Measurements from ENCODE around the gene GTF3C6. TPM values are rescaled to one million over a fixed set of nuclear protein-coding genes. Genes with fewer than 3 reads are reported as not detected.
"Not testable (repeated sequence)": the region's sequence is repeated elsewhere in the genome, so short reads cannot be mapped to it uniquely, and the experiment has no call there.

Gene GTF3C6
- total and polyA plus RNA-seq, 4 donors = 38.5 to 76.9 (median 44.8) TPM

GRCh38 chr6:110990840-110991576 is 32.5 kb downstream of the GTF3C6 start:
- Histone ChIP-seq H3K9me3 (ENCODE audit: control insufficient read depth, low read length) (no peaks in the 10 kb centered on the region), H3K4me1 (ENCODE audit: control insufficient read depth in 1 of 2, insufficient read depth in 2 of 2, low read length in 2 of 2) (no peaks in the 10 kb centered on the region), H3K27me3 (ENCODE audit: control insufficient read depth in 1 of 2, insufficient read depth in 2 of 2, low read length in 1 of 2) (no peaks in the 10 kb centered on the region), H3K27ac (ENCODE audit: low read depth in 1 of 2, low read length in 2 of 2) (no peak overlapping the region), H3K4me3 (ENCODE audit: low read length in 2 of 2) (no peak overlapping the region), H3K36me3 (ENCODE audit: control insufficient read depth in 1 of 2, insufficient read depth in 2 of 2, low read length in 1 of 2) (peaks cover 0 to 9% of the 10 kb centered on the region in 2 donors)
- DNase-seq (no peak), ATAC-seq (ENCODE audit: low FRiP score) (no peak)
- 84 to 87% methylated on average over 11 of the region's 11 CpGs for WGBS, 2 donors
- intact Hi-C loops (cut with DNase I) = no loop called here

- no peak for ATAC-seq (ENCODE audit: low FRiP score)
- H3K9me3 ChIP-seq (ENCODE audit: control insufficient read depth, low read length) = no peaks in the 10 kb centered on the region
Measured at GRCh38 chr6:110996691-110997090, 38.2 kb downstream of the GTF3C6 start.

GRCh38 chr6:110999634-111000270 is 41.2 kb downstream of the GTF3C6 start:
- Histone ChIP-seq H3K9me3 (ENCODE audit: control insufficient read depth, low read length) (no peaks in the 10 kb centered on the region), H3K36me3 (ENCODE audit: control insufficient read depth in 1 of 2, insufficient read depth in 2 of 2, low read length in 1 of 2) (peaks cover 0 to 8% of the 10 kb centered on the region in 2 donors), H3K27ac (ENCODE audit: low read depth in 1 of 2, low read length in 2 of 2) (no peak overlapping the region), H3K4me3 (ENCODE audit: low read length in 2 of 2) (no peak overlapping the region), H3K4me1 (ENCODE audit: control insufficient read depth in 1 of 2, insufficient read depth in 2 of 2, low read length in 2 of 2) (no peaks in the 10 kb centered on the region), H3K27me3 (ENCODE audit: control insufficient read depth in 1 of 2, insufficient read depth in 2 of 2, low read length in 1 of 2) (no peaks in the 10 kb centered on the region)
- ATAC-seq (ENCODE audit: low FRiP score) (no peak), DNase-seq (no peak)
- intact Hi-C loops (cut with DNase I) = no loop called here
- 56 to 65% methylated on average over 2 of the region's 2 CpGs for WGBS, 2 donors

More at GRCh38 chr6:110996691-110997090, 38.2 kb downstream of the GTF3C6 start:
- Histone ChIP-seq H3K27me3 (ENCODE audit: control insufficient read depth in 1 of 2, insufficient read depth in 2 of 2, low read length in 1 of 2) (no peaks in the 10 kb centered on the region), H3K4me1 (ENCODE audit: control insufficient read depth in 1 of 2, insufficient read depth in 2 of 2, low read length in 2 of 2) (no peaks in the 10 kb centered on the region), H3K36me3 (ENCODE audit: control insufficient read depth in 1 of 2, insufficient read depth in 2 of 2, low read length in 1 of 2) (peaks cover 0 to 8% of the 10 kb centered on the region in 2 donors), H3K27ac (ENCODE audit: low read depth in 1 of 2, low read length in 2 of 2) (no peak overlapping the region), H3K4me3 (ENCODE audit: low read length in 2 of 2) (no peak overlapping the region)
- intact Hi-C loops (cut with DNase I) = no loop called here
- DNase-seq = no peak
- WGBS, 2 donors = 89% methylated on average over 9 of the region's 9 CpGs

GRCh38 chr6:111002350-111002749 is 43.8 kb downstream of the GTF3C6 start:
- Histone ChIP-seq H3K27me3 (ENCODE audit: control insufficient read depth in 1 of 2, insufficient read depth in 2 of 2, low read length in 1 of 2) (no peaks in the 10 kb centered on the region), H3K36me3 (ENCODE audit: control insufficient read depth in 1 of 2, insufficient read depth in 2 of 2, low read length in 1 of 2) (peaks cover 3% of the 10 kb centered on the region in 2 donors), H3K4me3 (ENCODE audit: low read length in 2 of 2) (no peak overlapping the region), H3K27ac (ENCODE audit: low read depth in 1 of 2, low read length in 2 of 2) (no peak overlapping the region), H3K9me3 (ENCODE audit: control insufficient read depth, low read length) (no peaks in the 10 kb centered on the region), H3K4me1 (ENCODE audit: control insufficient read depth in 1 of 2, insufficient read depth in 2 of 2, low read length in 2 of 2) (no peaks in the 10 kb centered on the region)
- intact Hi-C loops (cut with DNase I) = no loop called here
- ATAC-seq (ENCODE audit: low FRiP score) = no peak
- DNase-seq = peak in 1 of 2 donors; percentile 36
- WGBS, 2 donors = 97 to 98% methylated on average over 3 of the region's 3 CpGs

GRCh38 chr6:111011360-111012142 is 53.0 kb downstream of the GTF3C6 start:
- Histone ChIP-seq H3K27ac (ENCODE audit: low read depth in 1 of 2, low read length in 2 of 2) (no peak overlapping the region), H3K4me1 (ENCODE audit: control insufficient read depth in 1 of 2, insufficient read depth in 2 of 2, low read length in 2 of 2) (no peaks in the 10 kb centered on the region), H3K27me3 (ENCODE audit: control insufficient read depth in 1 of 2, insufficient read depth in 2 of 2, low read length in 1 of 2) (no peaks in the 10 kb centered on the region), H3K36me3 (ENCODE audit: control insufficient read depth in 1 of 2, insufficient read depth in 2 of 2, low read length in 1 of 2) (peaks cover 2 to 5% of the 10 kb centered on the region in 2 donors), H3K9me3 (ENCODE audit: control insufficient read depth, low read length) (no peaks in the 10 kb centered on the region), H3K4me3 (ENCODE audit: low read length in 2 of 2) (no peak overlapping the region)
- DNase-seq (no peak), ATAC-seq (ENCODE audit: low FRiP score) (no peak)
- WGBS, 2 donors = 55 to 60% methylated on average over 2 of the region's 2 CpGs
- intact Hi-C loops (cut with DNase I) = loop anchor here (2.0 kb wide), 1 partner anchor 199 kb away; no protein-coding TSS in a partner anchor

GRCh38 chr6:111012143-111012452 is 53.6 kb downstream of the GTF3C6 start:
- intact Hi-C loops (cut with DNase I) = no loop called here
- H3K4me1 ChIP-seq (ENCODE audit: control insufficient read depth in 1 of 2, insufficient read depth in 2 of 2, low read length in 2 of 2) = no peaks in the 10 kb centered on the region
- H3K27ac ChIP-seq (ENCODE audit: low read depth in 1 of 2, low read length in 2 of 2) = no peak overlapping the region
- no peaks in the 10 kb centered on the region for H3K9me3 ChIP-seq (ENCODE audit: control insufficient read depth, low read length)
- H3K27me3 ChIP-seq (ENCODE audit: control insufficient read depth in 1 of 2, insufficient read depth in 2 of 2, low read length in 1 of 2) = no peaks in the 10 kb centered on the region
- H3K36me3 ChIP-seq (ENCODE audit: control insufficient read depth in 1 of 2, insufficient read depth in 2 of 2, low read length in 1 of 2) = peaks cover 2 to 5% of the 10 kb centered on the region in 2 donors
- DNase-seq (no peak), ATAC-seq (ENCODE audit: low FRiP score) (no peak)
- 67 to 81% methylated on average over 2 of the region's 2 CpGs for WGBS, 2 donors
- no peak overlapping the region for H3K4me3 ChIP-seq (ENCODE audit: low read length in 2 of 2)

GRCh38 chr6:111012520-111012919 is 54.0 kb downstream of the GTF3C6 start:
- 94 to 95% methylated on average over 4 of the region's 4 CpGs for WGBS, 2 donors
- H3K36me3 ChIP-seq (ENCODE audit: control insufficient read depth in 1 of 2, insufficient read depth in 2 of 2, low read length in 1 of 2); H3K4me3 ChIP-seq (ENCODE audit: low read length in 2 of 2); ATAC-seq (ENCODE audit: low FRiP score); H3K9me3 ChIP-seq (ENCODE audit: control insufficient read depth, low read length); DNase-seq; H3K4me1 ChIP-seq (ENCODE audit: control insufficient read depth in 1 of 2, insufficient read depth in 2 of 2, low read length in 2 of 2); intact Hi-C loops (cut with DNase I); H3K27me3 ChIP-seq (ENCODE audit: control insufficient read depth in 1 of 2, insufficient read depth in 2 of 2, low read length in 1 of 2); H3K27ac ChIP-seq (ENCODE audit: low read depth in 1 of 2, low read length in 2 of 2): not testable (repeated sequence)

GRCh38 chr6:111013144-111013915 is 54.8 kb downstream of the GTF3C6 start:
- DNase-seq = no peak
- intact Hi-C loops (cut with DNase I) = no loop called here
- Histone ChIP-seq H3K36me3 (ENCODE audit: control insufficient read depth in 1 of 2, insufficient read depth in 2 of 2, low read length in 1 of 2) (peaks cover 2 to 5% of the 10 kb centered on the region in 2 donors), H3K27me3 (ENCODE audit: control insufficient read depth in 1 of 2, insufficient read depth in 2 of 2, low read length in 1 of 2) (no peaks in the 10 kb centered on the region), H3K27ac (ENCODE audit: low read depth in 1 of 2, low read length in 2 of 2) (no peak overlapping the region), H3K9me3 (ENCODE audit: control insufficient read depth, low read length) (no peaks in the 10 kb centered on the region), H3K4me3 (ENCODE audit: low read length in 2 of 2) (no peak overlapping the region), H3K4me1 (ENCODE audit: control insufficient read depth in 1 of 2, insufficient read depth in 2 of 2, low read length in 2 of 2) (no peaks in the 10 kb centered on the region)
- no peak for ATAC-seq (ENCODE audit: low FRiP score)
- 16 to 23% methylated on average over 4 of the region's 4 CpGs for WGBS, 2 donors

Measured in aorta (tissue), 5 donors.